Measurements from ENCODE around the gene PIP4P1. TPM values are rescaled to one million over a fixed set of nuclear protein-coding genes. Genes with fewer than 3 reads are reported as not detected.
"Not testable (repeated sequence)": the region's sequence is repeated elsewhere in the genome, so short reads cannot be mapped to it uniquely, and the experiment has no call there.

PIP4P1 gene
- total RNA-seq, 2 donors from 2014 or later, result 25.3 to 27.5 TPM

GRCh38 chr14:20482382-20482781 is 21.1 kb upstream of the PIP4P1 start:
- intact Hi-C loops (cut with DNase I), result no loop called here
- DNase-seq (ENCODE audit: low spot score), result no peak

GRCh38 chr14:20478894-20479293 is 17.7 kb upstream of the PIP4P1 start:
- intact Hi-C loops (cut with DNase I), result no loop called here
- no peak for DNase-seq (ENCODE audit: low spot score)

- DNase-seq (ENCODE audit: low spot score), result no peak
- intact Hi-C loops (cut with DNase I), result no loop called here
Measured at GRCh38 chr14:20477211-20477876, 16.1 kb upstream of the PIP4P1 start.

- intact Hi-C loops (cut with DNase I), result no loop called here
- no peak for DNase-seq (ENCODE audit: low spot score)
Measured at GRCh38 chr14:20476776-20477175, 15.5 kb upstream of the PIP4P1 start.

- DNase-seq (ENCODE audit: low spot score), result no peak
- intact Hi-C loops (cut with DNase I), result no loop called here
Measured at GRCh38 chr14:20472536-20473169, 11.4 kb upstream of the PIP4P1 start.

GRCh38 chr14:20470603-20470901 is 9.3 kb upstream of the PIP4P1 start:
- DNase-seq (ENCODE audit: low spot score), result no peak
- intact Hi-C loops (cut with DNase I), result no loop called here

- intact Hi-C loops (cut with DNase I), result loop anchor here in 1 of 2 donors (10.0 kb wide), 1 partner anchor 145 kb away; no protein-coding TSS in a partner anchor
- DNase-seq (ENCODE audit: low spot score), result no peak
Measured at GRCh38 chr14:20469890-20470602, 8.8 kb upstream of the PIP4P1 start.

GRCh38 chr14:20469242-20469889 is 8.1 kb upstream of the PIP4P1 start, which contains the start of gene PNP:
Gene PNP (plus strand): TSS chr14:20469406. CDS start chr14:20469525, 119 bp downstream.
- DNase-seq (ENCODE audit: low spot score), result peak; percentile 95
- intact Hi-C loops (cut with DNase I), result loop anchor here in 1 of 2 donors (10.0 kb wide), 1 partner anchor 145 kb away; no protein-coding TSS in a partner anchor

GRCh38 chr14:20468764-20469241 is 7.6 kb upstream of the PIP4P1 start:
- DNase-seq (ENCODE audit: low spot score), result no peak
- intact Hi-C loops (cut with DNase I), result loop anchor here in 1 of 2 donors (10.0 kb wide), 1 partner anchor 146 kb away; no protein-coding TSS in a partner anchor

GRCh38 chr14:20460458-20461224 is 593 bp downstream of the PIP4P1 start:
- DNase-seq (ENCODE audit: low spot score), result no peak
- intact Hi-C loops (cut with DNase I), result loop anchor here (2.0 to 10.0 kb wide), 2 partner anchors 154 to 228 kb away; partner anchors contain the start of gene ANG (in 1 of the 2)

GRCh38 chr14:20458031-20458789 is 3.0 kb downstream of the PIP4P1 start:
- no peak for DNase-seq (ENCODE audit: low spot score)
- intact Hi-C loops (cut with DNase I), result loop anchor here in 1 of 2 donors (10.0 kb wide), 2 partner anchors 123 to 507 kb away; partner anchors contain the start of gene CCNB1IP1

- DNase-seq (ENCODE audit: low spot score), result no peak
- intact Hi-C loops (cut with DNase I), result loop anchor here in 1 of 2 donors (10.0 kb wide), 2 partner anchors 122 to 508 kb away; partner anchors contain the start of gene CCNB1IP1
Measured at GRCh38 chr14:20456971-20457370, 4.3 kb downstream of the PIP4P1 start.

GRCh38 chr14:20455355-20456300 is 5.6 kb downstream of the PIP4P1 start:
- no peak for DNase-seq (ENCODE audit: low spot score)
- intact Hi-C loops (cut with DNase I), result loop anchor here in 1 of 2 donors (10.0 kb wide), 2 partner anchors 121 to 509 kb away; partner anchors contain the start of gene CCNB1IP1

GRCh38 chr14:20454516-20455354 is 6.5 kb downstream of the PIP4P1 start, which contains the start of the genes APEX1 and OSGEP:
Gene APEX1 (plus strand): TSS chr14:20455226. CDS start chr14:20455646, 420 bp downstream.
Gene OSGEP (minus strand): TSS chr14:20454812. CDS start chr14:20454683, 129 bp downstream.
- intact Hi-C loops (cut with DNase I), result loop anchor here in 1 of 2 donors (10.0 kb wide), 2 partner anchors 120 to 510 kb away; partner anchors contain the start of gene CCNB1IP1
- peak; percentile 100 for DNase-seq (ENCODE audit: low spot score)

GRCh38 chr14:20452831-20453230 is 8.4 kb downstream of the PIP4P1 start:
- intact Hi-C loops (cut with DNase I), result loop anchor here in 1 of 2 donors (10.0 kb wide), 2 partner anchors 118 to 512 kb away; partner anchors contain the start of gene CCNB1IP1
- DNase-seq (ENCODE audit: low spot score), result not testable (repeated sequence)

Measured in posterior vena cava (tissue), 2 donors.